Measurements from ENCODE around the gene KRTAP15-1. TPM values are rescaled to one million over a fixed set of nuclear protein-coding genes. Genes with fewer than 3 reads are reported as not detected.

The KRTAP15-1 gene
- total and polyA plus RNA-seq, 3 donors from 2014 or later: not detected

GRCh38 chr21:30415993-30416392 is 24.1 kb upstream of the KRTAP15-1 start:
- 91 to 92% methylated on average over 5 of the region's 5 CpGs for WGBS, 2 donors

DNA sequence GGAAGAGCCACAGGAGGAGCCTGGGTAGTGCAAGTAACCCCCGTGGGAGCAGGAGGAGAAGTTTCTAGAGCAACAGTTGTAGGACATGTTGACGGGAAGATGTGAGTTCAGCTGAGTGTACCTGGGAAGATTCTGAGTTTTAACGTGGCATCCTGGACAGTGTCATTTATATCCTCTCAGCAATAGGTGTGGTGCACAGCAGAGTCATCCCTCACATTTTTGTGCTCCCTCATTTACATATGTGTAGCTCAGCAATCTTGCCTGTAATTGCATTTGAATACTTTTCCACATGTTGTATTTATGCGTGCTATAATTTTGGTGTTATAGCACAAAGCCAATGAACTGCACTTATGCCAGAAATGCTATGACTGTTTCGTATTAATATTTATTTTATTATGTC is 14.2 kb upstream of the KRTAP15-1 start, which contains the start of gene KRTAP13-3:
TSS of gene KRTAP13-3 (minus strand) at position 101 of the 400 bp plus-strand sequence. CDS start at position 87, 14 bp downstream.
- Histone ChIP-seq H3K4me3 (no peak within 1 kb of the TSS), H3K27me3 (no peaks in the 10 kb centered on the region), H3K4me1 (no peaks in the 10 kb centered on the region), H3K9me3 (no peaks in the 10 kb centered on the region), H3K27ac (no peak within 1 kb of the TSS), H3K36me3 (ENCODE audit: low read depth, missing control alignments) (no peaks in the 10 kb centered on the region)
- no peak for DNase-seq
- no peak for TF ChIP-seq POLR2A (IDR thresholded peaks at IDR 0.05)
- TF ChIP-seq, protein P1, sequence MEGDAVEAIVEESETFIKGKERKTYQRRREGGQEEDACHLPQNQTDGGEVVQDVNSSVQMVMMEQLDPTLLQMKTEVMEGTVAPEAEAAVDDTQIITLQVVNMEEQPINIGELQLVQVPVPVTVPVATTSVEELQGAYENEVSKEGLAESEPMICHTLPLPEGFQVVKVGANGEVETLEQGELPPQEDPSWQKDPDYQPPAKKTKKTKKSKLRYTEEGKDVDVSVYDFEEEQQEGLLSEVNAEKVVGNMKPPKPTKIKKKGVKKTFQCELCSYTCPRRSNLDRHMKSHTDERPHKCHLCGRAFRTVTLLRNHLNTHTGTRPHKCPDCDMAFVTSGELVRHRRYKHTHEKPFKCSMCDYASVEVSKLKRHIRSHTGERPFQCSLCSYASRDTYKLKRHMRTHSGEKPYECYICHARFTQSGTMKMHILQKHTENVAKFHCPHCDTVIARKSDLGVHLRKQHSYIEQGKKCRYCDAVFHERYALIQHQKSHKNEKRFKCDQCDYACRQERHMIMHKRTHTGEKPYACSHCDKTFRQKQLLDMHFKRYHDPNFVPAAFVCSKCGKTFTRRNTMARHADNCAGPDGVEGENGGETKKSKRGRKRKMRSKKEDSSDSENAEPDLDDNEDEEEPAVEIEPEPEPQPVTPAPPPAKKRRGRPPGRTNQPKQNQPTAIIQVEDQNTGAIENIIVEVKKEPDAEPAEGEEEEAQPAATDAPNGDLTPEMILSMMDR (IDR thresholded peaks at IDR 0.05): no peak
- 82 to 89% methylated on average over 5 of the region's 5 CpGs for WGBS, 2 donors
- intact Hi-C loops (cut with DNase I; ENCODE audit: low total_unique reads): no loop called here

More at GRCh38 chr21:30415993-30416392, 24.1 kb upstream of the KRTAP15-1 start:
- H3K4me3 ChIP-seq: no peak overlapping the region
- intact Hi-C loops (cut with DNase I; ENCODE audit: low total_unique reads): no loop called here
- no peak overlapping the region for H3K27ac ChIP-seq
- H3K9me3 ChIP-seq: no peaks in the 10 kb centered on the region
- no peaks in the 10 kb centered on the region for H3K27me3 ChIP-seq
- no peak for TF ChIP-seq POLR2A (IDR thresholded peaks at IDR 0.05)
- TF ChIP-seq, protein P1 (IDR thresholded peaks at IDR 0.05): no peak
- H3K4me1 ChIP-seq: no peaks in the 10 kb centered on the region
- no peak for DNase-seq
- H3K36me3 ChIP-seq (ENCODE audit: low read depth, missing control alignments): no peaks in the 10 kb centered on the region

DNA sequence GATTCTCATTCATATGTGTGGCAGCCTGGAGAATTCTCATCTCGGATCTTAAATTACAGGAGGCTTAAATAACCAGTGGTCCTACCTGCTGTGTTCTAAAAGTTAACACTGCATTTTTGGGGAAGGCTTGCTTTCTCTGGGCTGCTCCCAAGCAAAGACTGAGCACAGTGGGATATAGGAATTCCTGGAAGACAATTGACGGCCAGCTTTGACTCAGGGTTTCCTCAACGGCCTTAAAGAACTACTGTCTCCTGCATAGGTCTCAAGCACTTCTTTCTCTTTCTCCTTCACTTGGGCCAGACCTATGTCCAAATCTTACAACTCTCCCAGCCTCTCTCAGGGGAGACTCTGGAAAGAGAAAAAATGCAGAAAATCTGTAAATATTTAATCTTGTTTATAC is 13.3 kb upstream of the KRTAP15-1 start:
- 61% methylated on average over 3 of the region's 3 CpGs for WGBS, 2 donors
- intact Hi-C loops (cut with DNase I; ENCODE audit: low total_unique reads): no loop called here
- H3K4me3 ChIP-seq: no peak overlapping the region
- DNase-seq: no peak
- H3K27ac ChIP-seq: no peak overlapping the region
- H3K9me3 ChIP-seq: no peaks in the 10 kb centered on the region
- H3K36me3 ChIP-seq (ENCODE audit: low read depth, missing control alignments): no peaks in the 10 kb centered on the region
- no peaks in the 10 kb centered on the region for H3K27me3 ChIP-seq
- no peaks in the 10 kb centered on the region for H3K4me1 ChIP-seq
- TF ChIP-seq, protein P1 (IDR thresholded peaks at IDR 0.05): no peak
- TF ChIP-seq POLR2A (IDR thresholded peaks at IDR 0.05): no peak

GRCh38 chr21:30430170-30430655 is 9.9 kb upstream of the KRTAP15-1 start, which contains the start of gene KRTAP13-4:
KRTAP13-4 (plus strand) TSS chr21:30430220; CDS start chr21:30430276, 56 bp downstream.
- 79 to 81% methylated on average over 9 of the region's 9 CpGs for WGBS, 2 donors
- no peak for TF ChIP-seq POLR2A (IDR thresholded peaks at IDR 0.05)
- TF ChIP-seq, protein P1 (IDR thresholded peaks at IDR 0.05): no peak
- no peaks in the 10 kb centered on the region for H3K27me3 ChIP-seq
- intact Hi-C loops (cut with DNase I; ENCODE audit: low total_unique reads): no loop called here
- H3K4me1 ChIP-seq: no peaks in the 10 kb centered on the region
- no peak within 1 kb of the TSS for H3K27ac ChIP-seq
- H3K4me3 ChIP-seq: no peak within 1 kb of the TSS
- H3K36me3 ChIP-seq (ENCODE audit: low read depth, missing control alignments): no peaks in the 10 kb centered on the region
- H3K9me3 ChIP-seq: no peaks in the 10 kb centered on the region
- no peak for DNase-seq

GRCh38 chr21:30434033-30434631 is 5.9 kb upstream of the KRTAP15-1 start:
- Histone ChIP-seq H3K4me1 (no peaks in the 10 kb centered on the region), H3K27ac (no peak overlapping the region), H3K9me3 (no peaks in the 10 kb centered on the region), H3K4me3 (no peak overlapping the region), H3K36me3 (ENCODE audit: low read depth, missing control alignments) (no peaks in the 10 kb centered on the region), H3K27me3 (no peaks in the 10 kb centered on the region)
- intact Hi-C loops (cut with DNase I; ENCODE audit: low total_unique reads): no loop called here
- TF ChIP-seq POLR2A (IDR thresholded peaks at IDR 0.05): no peak
- TF ChIP-seq, protein P1 (IDR thresholded peaks at IDR 0.05): peak; percentile 7 to 53 (median 46)
- peak; percentile 57 for DNase-seq
- WGBS, 2 donors: 20 to 24% methylated on average over 10 of the region's 10 CpGs

Data from testis (tissue), 3 donors.